MM.1S (cell line): ENCODE results near the gene SET.
A peak's percentile ranks its signal among the peaks of the same experiment; 100 is the strongest.

Experiments
- DNase-seq: peaks from one replicate; pipeline ENCODE4 v3.0.0-alpha.2; 2015
- H2AFZ ChIP-seq: fragments of 300-600 bp; sonication (generic); 2 replicates; pipeline ENCODE4 v1.6.0; 2016; ENCODE audit warnings: antibody characterized with exemption, low read length
- H3F3A ChIP-seq: fragments of 300-600 bp; sonication (generic); 2 replicates; pipeline ENCODE4 v1.6.1; 2016; ENCODE audit warnings: mild to moderate bottlenecking, antibody characterized with exemption, low read length, moderate library complexity, mixed read lengths; ENCODE audit not compliant: insufficient read depth
- H3K27ac ChIP-seq: fragments of 300-600 bp; sonication (generic); 2 replicates; pipeline ENCODE4 v1.5.1; 2016; ENCODE audit warnings: mild to moderate bottlenecking, low read length
- H3K27me3 ChIP-seq: fragments of 300-600 bp; sonication (generic); replicated peaks from 2 replicates; pipeline ENCODE4 v1.6.0; 2016; ENCODE audit warnings: low read length; ENCODE audit not compliant: insufficient read depth
- H3K36me3 ChIP-seq: fragments of 300-600 bp; sonication (generic); replicated peaks from 2 replicates; pipeline ENCODE4 v1.6.1; 2016; ENCODE audit warnings: mild to moderate bottlenecking, low read length, mixed read lengths; ENCODE audit not compliant: insufficient read depth
- H3K4me1 ChIP-seq: fragments of 300-600 bp; sonication (generic); 2 replicates; pipeline ENCODE4 v1.6.1; 2016; ENCODE audit warnings: low read length, mixed read lengths
- H3K4me2 ChIP-seq: fragments of 300-600 bp; sonication (generic); 2 replicates; pipeline ENCODE4 v1.6.0; 2016; ENCODE audit warnings: low read depth, low read length
- H3K4me3 ChIP-seq: fragments of 300-600 bp; sonication (generic); 2 replicates; pipeline ENCODE4 v1.5.1; 2016; ENCODE audit warnings: low read length, mixed read lengths
- H3K79me2 ChIP-seq: fragments of 300-600 bp; sonication (generic); 2 replicates; pipeline ENCODE4 v1.6.1; 2016; ENCODE audit warnings: mixed run types, low read length, mixed read lengths
- H3K9ac ChIP-seq: fragments of 300-600 bp; sonication (generic); 2 replicates; pipeline ENCODE4 v1.6.1; 2016; ENCODE audit warnings: low read length, mixed read lengths
- H3K9me2 ChIP-seq: fragments of 300-600 bp; sonication (generic); replicated peaks from 2 replicates; pipeline ENCODE4 v1.6.1; 2016; ENCODE audit warnings: mild to moderate bottlenecking, low read length, mixed read lengths; ENCODE audit not compliant: insufficient read depth
- H3K9me3 ChIP-seq: fragments of 300-600 bp; sonication (generic); replicated peaks from 2 replicates; pipeline ENCODE4 v1.6.1; 2016; ENCODE audit warnings: mild to moderate bottlenecking, low read length, mixed read lengths; ENCODE audit not compliant: insufficient read depth
- H4K20me1 ChIP-seq: fragments of 300-600 bp; sonication (generic); 2 replicates; pipeline ENCODE4 v1.6.1; 2016; ENCODE audit warnings: mild to moderate bottlenecking, low read length, moderate library complexity, mixed read lengths; ENCODE audit not compliant: insufficient read depth
- CTCF ChIP-seq: fragments of 300-600 bp; sonication (generic); IDR thresholded peaks from 2 replicates; pipeline ENCODE4 v1.5.1; 2016; ENCODE audit warnings: antibody characterized with exemption, low read length, mixed read lengths
- EZH2 ChIP-seq: fragments of 300-600 bp; sonication (generic); optimal IDR thresholded peaks from 2 replicates; pipeline ENCODE3; 2017; ENCODE audit warnings: low read depth, mild to moderate bottlenecking, antibody characterized with exemption, low read length, mixed read lengths
- EZH2phosphoT487 ChIP-seq: fragments of 300-600 bp; sonication (generic); IDR thresholded peaks from 2 replicates; pipeline ENCODE4 v1.6.1; 2018; ENCODE audit warnings: antibody characterized with exemption, low read length

SET gene

GRCh38 chr9:128653908-128654307 is 35.1 kb upstream of the SET start:
- TF ChIP-seq CTCF (no peak), EZH2phosphoT487 (no peak)
- Histone ChIP-seq H3K4me3 (no peak overlapping the region), H4K20me1 (no peaks in the 10 kb centered on the region), H2AFZ (no peak overlapping the region), H3K4me2 (no peak overlapping the region), H3K27me3 (no peaks in the 10 kb centered on the region), H3K9ac (no peak overlapping the region), H3K9me3 (no peaks in the 10 kb centered on the region), H3F3A (peaks cover 8% of the 10 kb centered on the region; the same call in 1 of the 2 replicates), H3K9me2 (no peaks in the 10 kb centered on the region), H3K36me3 (no peaks in the 10 kb centered on the region), H3K27ac (no peak overlapping the region), H3K4me1 (peaks cover 3% of the 10 kb centered on the region; the same call in 1 of the 2 replicates), H3K79me2 (peaks cover 20% of the 10 kb centered on the region)
- DNase-seq, result no peak

GRCh38 chr9:128654481-128654880 is 34.5 kb upstream of the SET start:
- H4K20me1 ChIP-seq, result no peaks in the 10 kb centered on the region
- no peaks in the 10 kb centered on the region for H3K9me2 ChIP-seq
- DNase-seq, result no peak
- peaks cover 8% of the 10 kb centered on the region; the same call in 1 of the 2 replicates for H3F3A ChIP-seq
- no peak overlapping the region for H3K4me3 ChIP-seq
- no peak overlapping the region for H3K27ac ChIP-seq
- peaks cover 3% of the 10 kb centered on the region; the same call in 1 of the 2 replicates for H3K4me1 ChIP-seq
- TF ChIP-seq CTCF, result no peak
- TF ChIP-seq EZH2, result no peak
- no peak for TF ChIP-seq EZH2phosphoT487
- H3K36me3 ChIP-seq, result no peaks in the 10 kb centered on the region
- H2AFZ ChIP-seq, result no peak overlapping the region
- no peak overlapping the region for H3K4me2 ChIP-seq
- H3K27me3 ChIP-seq, result no peaks in the 10 kb centered on the region
- no peaks in the 10 kb centered on the region for H3K9me3 ChIP-seq
- peaks cover 16% of the 10 kb centered on the region for H3K79me2 ChIP-seq
- no peak overlapping the region for H3K9ac ChIP-seq

- Histone ChIP-seq H3K27me3 (no peaks in the 10 kb centered on the region), H3K4me2 (peak within 1 kb of the TSS; percentile 92), H3K4me3 (peak within 1 kb of the TSS; percentile 77), H3K9ac (peak within 1 kb of the TSS; percentile 97), H3K36me3 (no peaks in the 10 kb centered on the region), H2AFZ (peak within 1 kb of the TSS; percentile 82), H3F3A (peaks cover 8% of the 10 kb centered on the region; the same call in 1 of the 2 replicates), H3K9me2 (no peaks in the 10 kb centered on the region), H3K4me1 (peaks cover 3% of the 10 kb centered on the region; the same call in 1 of the 2 replicates), H3K9me3 (no peaks in the 10 kb centered on the region), H3K79me2 (peaks cover 16% of the 10 kb centered on the region), H4K20me1 (no peaks in the 10 kb centered on the region), H3K27ac (peak within 1 kb of the TSS; percentile 96)
- TF ChIP-seq EZH2, result no peak
- TF ChIP-seq CTCF, result no peak
- TF ChIP-seq EZH2phosphoT487, result no peak
- DNase-seq, result peak; percentile 96
Observed at GRCh38 chr9:128656416-128657343, 32.3 kb upstream of the SET start, which contains the start of gene DYNC2I2. Gene DYNC2I2, minus strand, starts transcription at chr9:128656847. Its CDS starts 121 bp downstream, at chr9:128656726.
